ENCODE data around the gene TMEM98.

- TF ChIP-seq, protein P1, sequence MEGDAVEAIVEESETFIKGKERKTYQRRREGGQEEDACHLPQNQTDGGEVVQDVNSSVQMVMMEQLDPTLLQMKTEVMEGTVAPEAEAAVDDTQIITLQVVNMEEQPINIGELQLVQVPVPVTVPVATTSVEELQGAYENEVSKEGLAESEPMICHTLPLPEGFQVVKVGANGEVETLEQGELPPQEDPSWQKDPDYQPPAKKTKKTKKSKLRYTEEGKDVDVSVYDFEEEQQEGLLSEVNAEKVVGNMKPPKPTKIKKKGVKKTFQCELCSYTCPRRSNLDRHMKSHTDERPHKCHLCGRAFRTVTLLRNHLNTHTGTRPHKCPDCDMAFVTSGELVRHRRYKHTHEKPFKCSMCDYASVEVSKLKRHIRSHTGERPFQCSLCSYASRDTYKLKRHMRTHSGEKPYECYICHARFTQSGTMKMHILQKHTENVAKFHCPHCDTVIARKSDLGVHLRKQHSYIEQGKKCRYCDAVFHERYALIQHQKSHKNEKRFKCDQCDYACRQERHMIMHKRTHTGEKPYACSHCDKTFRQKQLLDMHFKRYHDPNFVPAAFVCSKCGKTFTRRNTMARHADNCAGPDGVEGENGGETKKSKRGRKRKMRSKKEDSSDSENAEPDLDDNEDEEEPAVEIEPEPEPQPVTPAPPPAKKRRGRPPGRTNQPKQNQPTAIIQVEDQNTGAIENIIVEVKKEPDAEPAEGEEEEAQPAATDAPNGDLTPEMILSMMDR (IDR thresholded peaks at IDR 0.05), result no peak
- TF ChIP-seq POLR2AphosphoS5 (IDR thresholded peaks at IDR 0.05) (no peak), POLR2A (IDR thresholded peaks at IDR 0.05) (no peak), EP300 (IDR thresholded peaks at IDR 0.05) (no peak)
These were observed 23.1 kb upstream of the TMEM98 start for GRCh38 chr17:32904891-32905290.
